Neural crest cell (in vitro differentiated cells): Measurements from ENCODE around the gene RAPGEF2. TPM values are rescaled to one million over a fixed set of nuclear protein-coding genes. Genes with fewer than 3 reads are reported as not detected.

ENCODE experiments used
- DNase-seq: peaks from one replicate; pipeline ENCODE4 v3.0.0; 2021; ENCODE audit warnings: low read depth, mixed read lengths, low spot score
- H3K27ac Mint-ChIP-seq: one replicate; pipeline ENCODE4 v1.8.0; 2021; ENCODE audit warnings: mild to moderate bottlenecking, mixed read lengths; ENCODE audit not compliant: unreplicated experiment
- H3K27me3 Mint-ChIP-seq: 2 replicates; pipeline ENCODE4 v1.8.0; 2021; ENCODE audit warnings: low read depth, mild to moderate bottlenecking, mixed read lengths
- H3K36me3 Mint-ChIP-seq: 2 replicates; pipeline ENCODE4 v1.8.0; 2021; ENCODE audit warnings: low read depth, mild to moderate bottlenecking, mixed read lengths
- H3K4me1 Mint-ChIP-seq: 2 replicates; pipeline ENCODE4 v1.8.0; 2021; ENCODE audit warnings: mixed read lengths
- H3K4me3 Mint-ChIP-seq: one replicate; pipeline ENCODE4 v1.8.0; 2021; ENCODE audit warnings: mild to moderate bottlenecking, mixed read lengths
- H3K9me3 Mint-ChIP-seq: 2 replicates; pipeline ENCODE4 v1.8.0; 2021; ENCODE audit warnings: mixed read lengths
- CTCF ChIP-seq: fragments of 200-600 bp; sonication (generic); conservative IDR thresholded peaks from 2 replicates; pipeline ENCODE4 v1.5.0; 2021; ENCODE audit warnings: antibody characterized with exemption, mild to moderate bottlenecking
- total RNA-seq: library from RNA; stranded (reverse); gene quantifications from 2 replicates; pipeline ENCODE4 v1.2.1, GENCODE V29; 2021

The RAPGEF2 gene
- total RNA-seq, 1 donor from 2014 or later, result 44.2 TPM

- DNase-seq, result no peak
- Mint-ChIP-seq H3K4me3 (no peak overlapping the region), H3K4me1 (no peaks in the 10 kb centered on the region), H3K27ac (peak overlapping the region; percentile 40), H3K27me3 (no peaks in the 10 kb centered on the region), H3K9me3 (no peaks in the 10 kb centered on the region), H3K36me3 (peaks cover 24% of the 10 kb centered on the region)
- no peak for TF ChIP-seq CTCF
Measured at GRCh38 chr4:159343116-159343515, 240.2 kb downstream of the RAPGEF2 start.

- peaks cover 29% of the 10 kb centered on the region for H3K36me3 Mint-ChIP-seq
- H3K4me1 Mint-ChIP-seq, result no peaks in the 10 kb centered on the region
- H3K27ac Mint-ChIP-seq, result no peak overlapping the region
- H3K4me3 Mint-ChIP-seq, result no peak overlapping the region
- no peaks in the 10 kb centered on the region for H3K9me3 Mint-ChIP-seq
- TF ChIP-seq CTCF, result no peak
- H3K27me3 Mint-ChIP-seq, result no peaks in the 10 kb centered on the region
- DNase-seq, result no peak
Measured at GRCh38 chr4:159344877-159345276, 242.0 kb downstream of the RAPGEF2 start.

DNA sequence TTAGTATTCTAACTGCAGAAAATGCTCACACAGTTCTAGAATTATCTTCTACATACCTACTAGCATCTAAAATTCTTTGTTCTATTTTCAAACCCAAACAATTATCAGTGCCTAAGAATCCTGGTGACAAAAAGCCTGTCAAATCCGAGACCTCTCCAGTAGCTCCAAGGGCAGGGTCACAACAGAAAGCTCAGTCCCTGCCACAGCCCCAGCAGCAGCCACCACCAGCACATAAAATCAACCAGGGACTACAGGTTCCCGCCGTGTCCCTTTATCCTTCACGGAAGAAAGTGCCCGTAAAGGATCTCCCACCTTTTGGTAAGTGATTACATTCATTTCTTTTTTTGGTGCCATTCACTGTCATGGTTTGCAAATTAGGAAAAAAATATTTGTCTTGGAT, 243.8 kb downstream of the RAPGEF2 start:
- no peak for DNase-seq
- Mint-ChIP-seq H3K9me3 (no peaks in the 10 kb centered on the region), H3K27ac (no peak overlapping the region), H3K27me3 (no peaks in the 10 kb centered on the region), H3K4me1 (no peaks in the 10 kb centered on the region), H3K4me3 (no peak overlapping the region), H3K36me3 (peaks cover 32% of the 10 kb centered on the region)
- TF ChIP-seq CTCF, result no peak

DNA sequence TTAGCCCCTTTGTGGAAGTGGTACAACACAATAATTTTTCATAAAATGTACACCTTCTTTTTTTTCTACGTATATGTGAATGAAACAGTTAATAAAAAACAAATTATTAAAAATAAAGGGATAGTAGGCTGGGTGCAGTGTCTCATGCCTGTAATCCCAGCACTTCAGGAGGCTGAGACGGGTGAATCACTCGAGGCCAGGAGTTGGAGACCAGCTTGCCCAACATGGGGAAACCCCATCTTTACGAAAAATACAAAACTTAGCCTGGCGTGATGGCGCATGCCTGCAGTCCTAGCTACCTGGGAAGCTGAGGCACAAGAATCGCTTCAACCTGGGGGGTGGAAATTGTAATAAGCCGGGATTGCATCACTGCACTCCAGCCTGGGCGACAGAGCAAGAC, 244.9 kb downstream of the RAPGEF2 start:
- no peak for TF ChIP-seq CTCF
- Mint-ChIP-seq H3K27ac (no peak overlapping the region), H3K27me3 (no peaks in the 10 kb centered on the region), H3K4me3 (no peak overlapping the region), H3K36me3 (peaks cover 29% of the 10 kb centered on the region), H3K9me3 (no peaks in the 10 kb centered on the region), H3K4me1 (no peaks in the 10 kb centered on the region)
- DNase-seq, result no peak

- Mint-ChIP-seq H3K9me3 (no peaks in the 10 kb centered on the region), H3K27me3 (no peaks in the 10 kb centered on the region), H3K4me3 (no peak overlapping the region), H3K36me3 (peaks cover 27% of the 10 kb centered on the region), H3K27ac (no peak overlapping the region), H3K4me1 (no peaks in the 10 kb centered on the region)
- DNase-seq, result no peak
- no peak for TF ChIP-seq CTCF
Measured at GRCh38 chr4:159349332-159349731, 246.5 kb downstream of the RAPGEF2 start.

- Mint-ChIP-seq H3K4me1 (no peaks in the 10 kb centered on the region), H3K27ac (no peak overlapping the region), H3K9me3 (no peaks in the 10 kb centered on the region), H3K27me3 (no peaks in the 10 kb centered on the region), H3K4me3 (no peak overlapping the region), H3K36me3 (peaks cover 37% of the 10 kb centered on the region)
- DNase-seq, result no peak
- no peak for TF ChIP-seq CTCF
Measured at GRCh38 chr4:159352609-159353008, 249.7 kb downstream of the RAPGEF2 start.
